ENCODE results near the gene SLC10A7. TPM values are rescaled to one million over a fixed set of nuclear protein-coding genes. Genes with fewer than 3 reads are reported as not detected.

SLC10A7 gene
- total RNA-seq, 4 donors from 2014 or later, result 12.9 to 28.1 (median 19.5) TPM

DNA sequence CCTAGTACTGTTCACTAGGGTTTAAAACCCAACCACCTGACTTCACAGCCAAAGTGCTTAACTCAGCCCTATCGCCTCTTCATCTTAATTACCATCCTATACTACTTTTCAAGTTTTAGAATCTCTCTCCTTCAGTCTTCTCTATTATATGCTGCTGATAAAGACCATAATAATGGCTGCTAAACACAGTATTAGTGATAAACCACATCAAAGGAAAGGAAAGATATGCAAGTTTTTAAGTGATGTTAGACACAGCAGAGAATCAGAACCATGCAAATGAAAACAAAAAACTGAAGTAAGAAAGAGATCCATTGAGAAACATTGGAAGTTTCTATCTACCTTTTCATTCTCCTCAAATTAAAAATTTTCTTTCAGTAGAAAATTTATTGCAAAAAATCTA, 206.6 kb downstream of the SLC10A7 start:
- no peaks in the 10 kb centered on the region for H3K4me1 ChIP-seq
- H3K4me3 ChIP-seq, result no peak overlapping the region
- no peak for TF ChIP-seq CTCF (IDR thresholded peaks at IDR 0.05)
- TF ChIP-seq POLR2A (IDR thresholded peaks at IDR 0.05), result no peak
- H3K27me3 ChIP-seq, result no peaks in the 10 kb centered on the region
- no peak overlapping the region for H3K27ac ChIP-seq
- DNase-seq, result no peak
- H3K9me3 ChIP-seq, result no peaks in the 10 kb centered on the region
- no peaks in the 10 kb centered on the region for H3K36me3 ChIP-seq

DNA sequence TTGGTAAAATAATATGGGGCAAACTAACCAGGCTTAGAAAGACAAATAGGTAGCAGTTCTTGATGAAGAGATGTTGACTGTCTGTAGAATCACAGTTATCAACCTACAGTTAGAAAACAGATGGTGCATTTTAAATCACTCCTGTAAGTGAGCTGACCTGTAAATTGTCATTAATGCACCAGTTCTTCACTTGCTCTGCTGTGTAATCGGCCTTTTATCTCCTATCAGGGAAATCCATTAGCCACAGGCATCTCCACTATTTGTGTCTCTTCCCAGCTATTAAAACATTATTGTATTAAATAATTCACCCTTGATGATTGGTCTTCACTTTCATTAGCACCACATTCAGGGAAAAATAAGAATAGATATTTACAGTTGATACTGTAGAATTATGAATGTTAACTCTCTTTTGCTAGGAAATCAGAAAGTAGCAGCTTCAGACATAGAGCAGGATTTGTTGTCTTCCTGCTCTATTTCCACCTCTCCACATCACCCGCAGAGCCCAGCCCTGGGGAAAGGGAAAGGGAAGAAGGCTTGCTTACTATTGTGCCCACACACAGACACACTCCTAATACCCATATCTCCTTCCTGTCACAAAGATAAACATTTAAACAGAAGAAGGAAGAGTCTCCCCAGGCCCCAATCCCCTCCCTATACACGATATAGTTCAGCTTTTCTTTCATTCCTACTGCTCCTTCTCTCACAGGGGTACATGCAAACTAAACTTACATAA, 210.3 kb downstream of the SLC10A7 start:
- no peak for DNase-seq

GRCh38 chr4:146310319-146311021, 211.3 kb downstream of the SLC10A7 start:
- Histone ChIP-seq H3K27ac (no peak overlapping the region), H3K36me3 (no peaks in the 10 kb centered on the region), H3K27me3 (no peaks in the 10 kb centered on the region), H3K4me3 (no peak overlapping the region), H3K9me3 (no peaks in the 10 kb centered on the region), H3K4me1 (no peaks in the 10 kb centered on the region)
- no peak for DNase-seq
- TF ChIP-seq POLR2A (IDR thresholded peaks at IDR 0.05) (no peak), CTCF (IDR thresholded peaks at IDR 0.05) (no peak)

More for the DNA sequence above, 210.3 kb downstream of the SLC10A7 start:
- H3K9me3 ChIP-seq, result no peaks in the 10 kb centered on the region
- no peaks in the 10 kb centered on the region for H3K4me1 ChIP-seq
- no peaks in the 10 kb centered on the region for H3K27me3 ChIP-seq
- TF ChIP-seq CTCF (IDR thresholded peaks at IDR 0.05), result no peak
- no peak for TF ChIP-seq POLR2A (IDR thresholded peaks at IDR 0.05)
- no peak overlapping the region for H3K27ac ChIP-seq
- H3K36me3 ChIP-seq, result no peaks in the 10 kb centered on the region
- H3K4me3 ChIP-seq, result no peak overlapping the region

DNA sequence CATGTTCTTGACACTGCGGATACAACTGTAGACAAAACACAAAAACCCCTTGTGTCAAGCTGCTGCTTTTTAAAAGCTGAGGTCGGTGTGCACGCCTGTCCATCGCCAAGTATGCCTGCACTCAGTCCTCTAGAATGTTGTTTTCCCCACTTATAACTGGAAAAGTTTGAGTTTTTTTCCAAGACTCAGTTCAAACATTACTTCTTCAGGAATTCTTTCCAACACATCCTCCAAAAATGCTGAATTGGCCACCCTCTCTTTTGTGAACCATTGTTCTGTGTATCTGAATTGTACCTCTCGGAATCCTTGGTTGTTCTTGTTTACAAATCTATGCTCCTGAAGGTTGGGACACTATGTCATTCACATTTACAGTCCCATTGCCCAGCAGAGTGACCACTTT, 212.8 kb downstream of the SLC10A7 start:
- DNase-seq, result no peak
- Histone ChIP-seq H3K27me3 (no peaks in the 10 kb centered on the region), H3K36me3 (no peaks in the 10 kb centered on the region), H3K4me1 (no peaks in the 10 kb centered on the region), H3K27ac (no peak overlapping the region), H3K4me3 (no peak overlapping the region), H3K9me3 (no peaks in the 10 kb centered on the region)
- TF ChIP-seq POLR2A (IDR thresholded peaks at IDR 0.05) (no peak), CTCF (IDR thresholded peaks at IDR 0.05) (no peak)

- Histone ChIP-seq H3K27ac (no peak overlapping the region), H3K36me3 (no peaks in the 10 kb centered on the region), H3K27me3 (no peaks in the 10 kb centered on the region), H3K4me3 (no peak overlapping the region), H3K9me3 (no peaks in the 10 kb centered on the region), H3K4me1 (no peaks in the 10 kb centered on the region)
- no peak for DNase-seq
- TF ChIP-seq CTCF (IDR thresholded peaks at IDR 0.05) (no peak), POLR2A (IDR thresholded peaks at IDR 0.05) (no peak)
These were observed 218.9 kb downstream of the SLC10A7 start for GRCh38 chr4:146302822-146303221.
